OCI-LY1 (cell line): ENCODE measurements around the gene SNPH.

Experiments
- H2AFZ ChIP-seq: fragments of 200-600 bp; sonication (generic), shearing (Covaris generic); 2 replicates; pipeline ENCODE4 v1.6.0; 2014; ENCODE audit warnings: antibody characterized with exemption, mild to moderate bottlenecking, low read length
- H3F3A ChIP-seq: fragments of 200-600 bp; sonication (generic), shearing (Covaris generic); 2 replicates; pipeline ENCODE4 v1.6.0; 2014; ENCODE audit warnings: mild to moderate bottlenecking, antibody characterized with exemption, low read length, moderate library complexity; ENCODE audit not compliant: insufficient read depth
- H3K27ac ChIP-seq: fragments of 200-600 bp; sonication (generic); 2 replicates; pipeline ENCODE4 v1.5.1; 2014; ENCODE audit warnings: low read length, mixed run types, mild to moderate bottlenecking, low read depth; ENCODE audit not compliant: poor library complexity, severe bottlenecking
- H3K27me3 ChIP-seq: fragments of 200-600 bp; sonication (generic); 2 replicates; pipeline ENCODE4 v1.6.0; 2014; ENCODE audit warnings: antibody characterized with exemption, mild to moderate bottlenecking, low read length, moderate library complexity; ENCODE audit not compliant: insufficient read depth
- H3K36me3 ChIP-seq: fragments of 200-600 bp; sonication (generic); 2 replicates; pipeline ENCODE4 v1.6.1; 2014; ENCODE audit warnings: mild to moderate bottlenecking, antibody characterized with exemption, low read length, moderate library complexity, mixed read lengths; ENCODE audit not compliant: insufficient read depth
- H3K4me1 ChIP-seq: fragments of 200-600 bp; sonication (generic); 2 replicates; pipeline ENCODE4 v1.5.1; 2014; ENCODE audit warnings: mild to moderate bottlenecking, low read length, moderate library complexity; ENCODE audit not compliant: insufficient read depth, severe bottlenecking
- H3K4me2 ChIP-seq: fragments of 200-600 bp; sonication (generic), shearing (Covaris generic); 2 replicates; pipeline ENCODE4 v1.6.1; 2014; ENCODE audit warnings: low read length
- H3K4me3 ChIP-seq: fragments of 200-600 bp; sonication (generic); 2 replicates; pipeline ENCODE4 v1.5.1; 2014; ENCODE audit warnings: low read length, low read depth, mild to moderate bottlenecking, mixed read lengths; ENCODE audit not compliant: poor library complexity, severe bottlenecking
- H3K79me2 ChIP-seq: fragments of 200-600 bp; shearing (Covaris generic); 2 replicates; pipeline ENCODE4 v1.6.1; 2016; ENCODE audit warnings: mixed run types, low read length, mixed read lengths; ENCODE audit not compliant: insufficient read depth
- H3K9ac ChIP-seq: fragments of 200-600 bp; sonication (generic), shearing (Covaris generic); 2 replicates; pipeline ENCODE4 v1.6.1; 2014; ENCODE audit warnings: mild to moderate bottlenecking, low read length, mixed read lengths
- H3K9me2 ChIP-seq: fragments of 200-600 bp; sonication (generic), shearing (Covaris generic); 2 replicates; pipeline ENCODE4 v1.6.1; 2014; ENCODE audit warnings: low read depth, mild to moderate bottlenecking, low read length, mixed read lengths
- H3K9me3 ChIP-seq: fragments of 200-600 bp; shearing (Covaris generic); 2 replicates; pipeline ENCODE4 v1.6.1; 2014; ENCODE audit warnings: low read length, mixed read lengths
- H4K20me1 ChIP-seq: fragments of 200-600 bp; sonication (generic), shearing (Covaris generic); 2 replicates; pipeline ENCODE4 v1.6.0; 2016; ENCODE audit warnings: mild to moderate bottlenecking, low read length; ENCODE audit not compliant: insufficient read depth
- EZH2 ChIP-seq: fragments of 200-600 bp; sonication (generic), shearing (Covaris generic); IDR thresholded peaks from 2 replicates; pipeline ENCODE4 v1.8.0; 2017; ENCODE audit warnings: borderline replicate concordance, mixed run types, mild to moderate bottlenecking, antibody characterized with exemption, low read length, moderate library complexity, mixed read lengths
- TF ChIP-seq, protein P1 (sequence below): fragments of 200-600 bp; sonication (generic), shearing (Covaris generic); IDR thresholded peaks from 2 replicates; pipeline ENCODE4 v1.5.1; 2017; ENCODE audit warnings: mild to moderate bottlenecking, antibody characterized with exemption, low read length, moderate library complexity, mixed read lengths

SNPH gene

DNA sequence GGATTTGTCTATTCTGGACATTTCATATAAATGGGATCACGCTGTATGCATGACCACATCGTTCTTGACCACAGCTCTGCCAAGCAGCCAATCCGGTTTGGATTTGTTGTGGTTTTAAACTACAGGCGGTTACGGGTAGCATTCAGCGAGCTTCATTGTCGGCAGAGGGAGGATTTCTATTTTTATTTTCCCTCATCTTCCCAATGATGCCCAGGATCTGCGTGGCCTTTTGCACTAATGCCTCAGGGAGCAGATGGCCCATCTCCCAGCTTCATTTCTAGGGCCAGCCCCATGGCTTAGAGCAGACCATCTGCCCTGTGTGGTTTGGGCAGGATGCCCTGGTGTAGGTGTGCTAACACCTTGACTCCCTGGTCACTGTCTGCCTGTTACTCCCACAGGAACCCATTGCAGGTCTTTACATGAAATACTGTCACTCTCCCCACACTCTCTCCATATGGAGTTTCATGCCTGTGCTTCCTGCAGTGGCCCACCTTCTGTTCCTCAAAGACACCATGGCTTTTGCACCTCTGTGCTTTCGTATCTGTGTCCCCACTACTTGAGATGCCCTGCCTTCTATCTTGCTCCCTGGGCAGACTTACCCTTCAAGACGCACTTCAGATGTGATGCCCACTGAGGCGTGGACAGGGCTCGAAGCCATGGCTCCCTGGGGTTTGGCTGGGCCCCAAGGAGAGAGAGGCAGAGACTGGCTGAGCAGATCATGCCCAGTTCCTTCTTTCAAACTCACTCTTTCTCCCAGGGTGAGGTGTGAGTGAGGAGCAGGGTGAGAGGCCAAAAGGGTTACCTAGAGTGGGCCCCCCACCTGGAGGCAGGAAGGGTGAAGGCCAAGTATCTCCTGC lies 36.8 kb downstream of the SNPH start:
- H3K9me2 ChIP-seq = no peaks in the 10 kb centered on the region
- H3K36me3 ChIP-seq = no peaks in the 10 kb centered on the region
- no peaks in the 10 kb centered on the region for H3K27me3 ChIP-seq
- no peak overlapping the region for H2AFZ ChIP-seq
- H3K9ac ChIP-seq = no peak overlapping the region
- no peaks in the 10 kb centered on the region for H3K4me1 ChIP-seq
- H3K4me2 ChIP-seq = no peak overlapping the region
- no peaks in the 10 kb centered on the region for H3K79me2 ChIP-seq
- no peaks in the 10 kb centered on the region for H3F3A ChIP-seq
- H3K27ac ChIP-seq = no peak overlapping the region
- TF ChIP-seq, protein P1, sequence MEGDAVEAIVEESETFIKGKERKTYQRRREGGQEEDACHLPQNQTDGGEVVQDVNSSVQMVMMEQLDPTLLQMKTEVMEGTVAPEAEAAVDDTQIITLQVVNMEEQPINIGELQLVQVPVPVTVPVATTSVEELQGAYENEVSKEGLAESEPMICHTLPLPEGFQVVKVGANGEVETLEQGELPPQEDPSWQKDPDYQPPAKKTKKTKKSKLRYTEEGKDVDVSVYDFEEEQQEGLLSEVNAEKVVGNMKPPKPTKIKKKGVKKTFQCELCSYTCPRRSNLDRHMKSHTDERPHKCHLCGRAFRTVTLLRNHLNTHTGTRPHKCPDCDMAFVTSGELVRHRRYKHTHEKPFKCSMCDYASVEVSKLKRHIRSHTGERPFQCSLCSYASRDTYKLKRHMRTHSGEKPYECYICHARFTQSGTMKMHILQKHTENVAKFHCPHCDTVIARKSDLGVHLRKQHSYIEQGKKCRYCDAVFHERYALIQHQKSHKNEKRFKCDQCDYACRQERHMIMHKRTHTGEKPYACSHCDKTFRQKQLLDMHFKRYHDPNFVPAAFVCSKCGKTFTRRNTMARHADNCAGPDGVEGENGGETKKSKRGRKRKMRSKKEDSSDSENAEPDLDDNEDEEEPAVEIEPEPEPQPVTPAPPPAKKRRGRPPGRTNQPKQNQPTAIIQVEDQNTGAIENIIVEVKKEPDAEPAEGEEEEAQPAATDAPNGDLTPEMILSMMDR = no peak
- no peak for TF ChIP-seq EZH2
- no peaks in the 10 kb centered on the region for H3K9me3 ChIP-seq
- H4K20me1 ChIP-seq = no peaks in the 10 kb centered on the region
- H3K4me3 ChIP-seq = no peak overlapping the region

DNA sequence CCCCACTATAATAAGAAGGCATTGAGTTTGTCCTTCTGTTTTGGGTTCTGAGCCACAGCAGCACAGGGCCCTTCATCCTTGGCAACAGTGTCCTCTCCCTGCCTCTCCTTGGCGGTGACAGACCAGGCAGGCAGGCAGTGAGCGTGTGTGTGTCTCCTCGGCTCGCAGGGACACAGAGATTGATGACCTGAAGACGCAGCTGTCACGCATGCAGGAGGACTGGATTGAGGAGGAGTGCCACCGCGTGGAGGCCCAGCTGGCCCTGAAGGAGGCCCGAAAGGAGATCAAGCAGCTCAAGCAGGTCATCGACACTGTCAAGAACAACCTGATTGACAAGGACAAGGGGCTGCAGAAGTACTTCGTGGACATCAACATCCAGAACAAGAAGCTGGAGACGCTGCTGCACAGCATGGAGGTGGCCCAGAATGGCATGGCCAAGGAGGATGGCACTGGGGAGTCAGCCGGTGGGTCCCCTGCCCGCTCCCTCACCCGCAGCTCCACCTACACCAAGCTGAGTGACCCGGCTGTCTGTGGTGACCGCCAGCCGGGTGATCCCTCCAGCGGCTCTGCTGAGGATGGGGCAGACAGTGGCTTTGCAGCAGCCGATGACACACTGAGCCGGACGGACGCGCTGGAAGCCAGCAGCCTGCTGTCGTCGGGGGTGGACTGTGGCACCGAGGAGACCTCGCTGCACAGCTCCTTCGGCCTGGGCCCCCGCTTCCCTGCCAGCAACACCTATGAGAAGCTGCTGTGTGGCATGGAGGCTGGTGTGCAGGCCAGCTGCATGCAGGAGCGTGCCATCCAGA lies 38.8 kb downstream of the SNPH start:
- Histone ChIP-seq H3K4me1 (no peaks in the 10 kb centered on the region), H3F3A (no peaks in the 10 kb centered on the region), H3K27me3 (peaks cover 5% of the 10 kb centered on the region; the same call in 1 of the 2 replicates), H3K9me3 (no peaks in the 10 kb centered on the region), H3K9me2 (no peaks in the 10 kb centered on the region), H3K4me2 (no peak overlapping the region), H3K4me3 (no peak overlapping the region), H4K20me1 (no peaks in the 10 kb centered on the region), H3K36me3 (no peaks in the 10 kb centered on the region), H2AFZ (no peak overlapping the region), H3K79me2 (no peaks in the 10 kb centered on the region), H3K9ac (no peak overlapping the region), H3K27ac (no peak overlapping the region)
- TF ChIP-seq, protein P1 = no peak
- TF ChIP-seq EZH2 = no peak

DNA sequence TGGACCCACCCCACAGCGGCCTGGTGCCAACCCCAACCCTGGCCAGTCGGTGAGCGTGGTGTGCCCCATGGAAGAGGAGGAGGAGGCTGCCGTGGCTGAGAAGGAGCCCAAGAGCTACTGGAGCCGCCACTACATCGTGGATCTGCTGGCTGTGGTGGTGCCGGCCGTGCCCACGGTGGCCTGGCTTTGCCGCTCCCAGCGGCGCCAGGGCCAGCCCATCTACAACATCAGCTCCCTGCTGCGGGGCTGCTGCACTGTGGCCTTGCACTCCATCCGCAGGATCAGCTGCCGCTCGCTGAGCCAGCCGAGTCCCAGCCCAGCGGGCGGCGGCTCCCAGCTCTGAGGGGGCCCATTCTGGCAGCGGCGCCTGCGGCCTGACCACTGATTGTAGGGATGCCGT lies 39.6 kb downstream of the SNPH start:
- Histone ChIP-seq H3K4me1 (no peaks in the 10 kb centered on the region), H2AFZ (no peak overlapping the region), H4K20me1 (no peaks in the 10 kb centered on the region), H3K9me3 (no peaks in the 10 kb centered on the region), H3K4me2 (no peak overlapping the region), H3K4me3 (no peak overlapping the region), H3K27ac (no peak overlapping the region), H3K79me2 (no peaks in the 10 kb centered on the region), H3K27me3 (peaks cover 5% of the 10 kb centered on the region; the same call in 1 of the 2 replicates), H3K9ac (no peak overlapping the region), H3K36me3 (no peaks in the 10 kb centered on the region), H3F3A (no peaks in the 10 kb centered on the region), H3K9me2 (no peaks in the 10 kb centered on the region)
- TF ChIP-seq EZH2 = no peak
- TF ChIP-seq, protein P1 = no peak
